ENCODE data around the gene KMT2C. TPM values are rescaled to one million over a fixed set of nuclear protein-coding genes. Genes with fewer than 3 reads are reported as not detected.

Gene KMT2C
- total RNA-seq: 23.5 and 31.7 TPM in 2 replicates

DNA sequence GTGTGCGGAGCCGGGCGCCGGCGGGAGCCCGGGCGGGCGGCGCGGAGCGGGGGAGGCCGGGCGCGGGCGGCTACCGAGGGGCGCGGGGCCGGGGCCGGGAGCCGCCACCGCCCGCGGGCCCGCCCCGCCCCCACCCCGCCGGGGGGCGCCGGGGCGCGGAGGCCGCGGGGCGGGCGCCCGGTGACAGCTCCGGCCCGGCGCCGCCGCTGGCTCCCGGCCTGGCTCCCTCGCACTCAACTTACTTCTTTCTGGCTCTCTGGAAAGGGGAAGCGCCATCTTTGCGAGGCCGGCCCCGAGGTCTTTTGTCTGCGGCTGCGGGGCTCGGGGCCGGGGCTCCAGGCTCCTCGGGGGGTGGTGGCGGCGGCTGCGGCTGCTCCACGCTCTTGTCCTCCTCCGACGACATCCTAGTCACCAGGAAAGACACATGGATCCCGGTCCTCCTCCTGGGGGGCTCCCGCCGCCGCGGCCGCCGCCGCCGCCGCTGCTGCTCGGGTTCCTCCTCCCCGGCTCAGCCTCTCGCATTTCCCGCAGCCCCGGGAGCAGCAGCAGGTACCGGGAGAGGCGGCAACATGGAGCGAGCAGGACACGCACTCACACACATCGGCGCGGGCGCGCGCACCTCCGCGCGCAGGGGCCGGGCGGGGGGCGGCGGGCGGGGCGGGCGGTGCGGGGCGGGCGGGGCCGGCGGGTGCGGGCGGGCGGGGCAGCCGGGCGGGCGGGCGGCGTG lies at the start of gene KMT2C:
Gene KMT2C (minus strand): TSS at position 620 of the 727 bp plus-strand sequence. CDS start 217 bp downstream, at position 403.

Other genes with a start within 250 kb of the KMT2C start
- gene XRCC2, start 240.1 kb upstream of the KMT2C start, total RNA-seq: 1.6 and 3.0 TPM in 2 replicates